Measurements from ENCODE around the gene PDE8B. TPM values are rescaled to one million over a fixed set of nuclear protein-coding genes. Genes with fewer than 3 reads are reported as not detected.

PDE8B gene
- polyA plus RNA-seq, 1 of the 3 experiments (the other 2 are of a cell fraction) = not detected

GRCh38 chr5:77394064-77394715 lies 183.7 kb downstream of the PDE8B start:
- WGBS (ENCODE audit: low lambda C conversion rate) = 73% methylated on average over 3 of the region's 3 CpGs

GRCh38 chr5:77396017-77396416 lies 185.5 kb downstream of the PDE8B start:
- DNase-seq = no peak
- TF ChIP-seq ZBTB33 (IDR thresholded peaks at IDR 0.05; ENCODE audit: borderline replicate concordance, low read depth) (no peak), RXRA (IDR thresholded peaks at IDR 0.05; ENCODE audit: borderline replicate concordance, low read depth) (no peak), EZH2phosphoT487 (IDR thresholded peaks at IDR 0.05; ENCODE audit: borderline replicate concordance, low read depth) (no peak), NRF1 (IDR thresholded peaks at IDR 0.05; ENCODE audit: low read depth, low read length) (no peak)
- Histone ChIP-seq H3K79me2 (ENCODE audit: insufficient read depth) (no peaks in the 10 kb centered on the region), H3K9ac (no peak overlapping the region), H3K27me3 (ENCODE audit: insufficient read depth) (no peaks in the 10 kb centered on the region), H3K9me2 (no peaks in the 10 kb centered on the region), H3K36me3 (replicated peaks in 1 of 2; ENCODE audit: control insufficient read depth in 1 of 2, insufficient read depth in 2 of 2, low read length in 1 of 2) (no peaks in the 10 kb centered on the region), H3F3A (replicated peaks; ENCODE audit: insufficient read depth) (no peaks in the 10 kb centered on the region), H3K9me3 (no peaks in the 10 kb centered on the region), H4K20me1 (ENCODE audit: insufficient read depth) (no peaks in the 10 kb centered on the region), H3K4me2 (no peak overlapping the region), H2AFZ (ENCODE audit: low read depth) (no peak overlapping the region), H3K4me3 (ENCODE audit: low read depth in 2 of 2, low read length in 1 of 2) (no peak overlapping the region), H3K4me1 (ENCODE audit: control insufficient read depth in 1 of 2, insufficient read depth in 2 of 2, low read depth in 1 of 2, low read length in 1 of 2) (no peaks in the 10 kb centered on the region; a peak in 1 of 4 replicates), H3K27ac (ENCODE audit: low read depth in 2 of 2, low read length in 1 of 2) (no peak overlapping the region)
- WGBS (ENCODE audit: low lambda C conversion rate) = 58% methylated on average over 1 of the region's 1 CpG
- ChIA-PET POLR2A (no interaction called here), CTCF (interaction anchor here (0.6 to 1.2 kb wide), 4 partner anchors 9 to 203 kb away, joined by 3 to 4 read pairs (median 4); no protein-coding TSS in a partner anchor)

More at GRCh38 chr5:77394064-77394715, 183.7 kb downstream of the PDE8B start:
- H3K27me3 ChIP-seq (ENCODE audit: insufficient read depth) = no peaks in the 10 kb centered on the region
- H3K36me3 ChIP-seq (replicated peaks in 1 of 2; ENCODE audit: control insufficient read depth in 1 of 2, insufficient read depth in 2 of 2, low read length in 1 of 2) = no peaks in the 10 kb centered on the region
- H3K4me2 ChIP-seq = no peak overlapping the region
- DNase-seq = no peak
- no peaks in the 10 kb centered on the region for H3F3A ChIP-seq (replicated peaks; ENCODE audit: insufficient read depth)
- no peaks in the 10 kb centered on the region for H3K9me2 ChIP-seq
- H2AFZ ChIP-seq (ENCODE audit: low read depth) = no peak overlapping the region
- H3K9ac ChIP-seq = no peak overlapping the region
- no peaks in the 10 kb centered on the region for H4K20me1 ChIP-seq (ENCODE audit: insufficient read depth)
- no peak overlapping the region for H3K4me3 ChIP-seq (ENCODE audit: low read depth in 2 of 2, low read length in 1 of 2)
- TF ChIP-seq USF1 (IDR thresholded peaks at IDR 0.05; ENCODE audit: borderline replicate concordance, low read depth) = no peak
- no peak for TF ChIP-seq NRF1 (IDR thresholded peaks at IDR 0.05; ENCODE audit: low read depth, low read length)
- TF ChIP-seq POLR2AphosphoS5 (IDR thresholded peaks at IDR 0.05; ENCODE audit: low read depth, low read length) = no peak
- no peak for TF ChIP-seq MXI1 (IDR thresholded peaks at IDR 0.05; ENCODE audit: low read depth, low read length)
- TF ChIP-seq YY1 (IDR thresholded peaks at IDR 0.05; ENCODE audit: low read depth) = no peak
- no peak for TF ChIP-seq TAF1 (IDR thresholded peaks at IDR 0.05; ENCODE audit: borderline replicate concordance, low read depth, low read length)
- no peak for TF ChIP-seq JUND (IDR thresholded peaks at IDR 0.05)
- TF ChIP-seq CHD2 (IDR thresholded peaks at IDR 0.05; ENCODE audit: low read length, partially characterized antibody) = no peak
- TF ChIP-seq FOXJ3 (CRISPR knock-in tag; IDR thresholded peaks at IDR 0.05) = no peak
- no peak for TF ChIP-seq EZH2phosphoT487 (IDR thresholded peaks at IDR 0.05; ENCODE audit: borderline replicate concordance, low read depth)
- ChIA-PET CTCF (no interaction called here), POLR2A (no interaction called here)
- no peak overlapping the region for H3K27ac ChIP-seq (ENCODE audit: low read depth in 2 of 2, low read length in 1 of 2)
- H3K79me2 ChIP-seq (ENCODE audit: insufficient read depth) = no peaks in the 10 kb centered on the region
- no peaks in the 10 kb centered on the region; a peak in 1 of 4 replicates for H3K4me1 ChIP-seq (ENCODE audit: control insufficient read depth in 1 of 2, insufficient read depth in 2 of 2, low read depth in 1 of 2, low read length in 1 of 2)
- H3K9me3 ChIP-seq = no peaks in the 10 kb centered on the region

Data from SK-N-SH (cell line).